ENCODE measurements around the gene U2AF1L4.
"Not testable (repeated sequence)": the region's sequence is repeated elsewhere in the genome, so short reads cannot be mapped to it uniquely, and the experiment has no call there.

Gene U2AF1L4

GRCh38 chr19:35780058-35780457, 34.8 kb upstream of the U2AF1L4 start:
- DNase-seq: no peak

GRCh38 chr19:35779033-35779432, 33.8 kb upstream of the U2AF1L4 start:
- no peak for DNase-seq

GRCh38 chr19:35777961-35778360, 32.7 kb upstream of the U2AF1L4 start:
- DNase-seq: no peak

GRCh38 chr19:35777086-35777841, 32.0 kb upstream of the U2AF1L4 start:
- no peak for DNase-seq

- DNase-seq: no peak
These were observed 31.0 kb upstream of the U2AF1L4 start for GRCh38 chr19:35776102-35776788.

GRCh38 chr19:35775298-35776101, 30.3 kb upstream of the U2AF1L4 start, which contains the start of gene ARHGAP33:
TSS of gene ARHGAP33 (plus strand) at chr19:35775564. CDS start at chr19:35775659, 95 bp downstream.
- DNase-seq: peak; percentile 97

GRCh38 chr19:35775046-35775297, 29.8 kb upstream of the U2AF1L4 start:
- DNase-seq: no peak

- no peak for DNase-seq
These were observed 29.2 kb upstream of the U2AF1L4 start for GRCh38 chr19:35774274-35775045.

- DNase-seq: no peak
These were observed 28.0 kb upstream of the U2AF1L4 start for GRCh38 chr19:35773020-35773806.

- not testable (repeated sequence) for DNase-seq
These were observed 27.1 kb upstream of the U2AF1L4 start for GRCh38 chr19:35772362-35772761.

GRCh38 chr19:35768082-35768421, 22.8 kb upstream of the U2AF1L4 start:
- no peak for DNase-seq

GRCh38 chr19:35767288-35768081, 22.3 kb upstream of the U2AF1L4 start:
- DNase-seq: no peak

GRCh38 chr19:35766571-35767104, 21.4 kb upstream of the U2AF1L4 start:
- no peak for DNase-seq

GRCh38 chr19:35764432-35765315, 19.5 kb upstream of the U2AF1L4 start:
- DNase-seq: no peak

GRCh38 chr19:35760711-35761349, 15.6 kb upstream of the U2AF1L4 start:
- DNase-seq: no peak

- no peak for DNase-seq
These were observed 14.5 kb upstream of the U2AF1L4 start for GRCh38 chr19:35759697-35760096.

- DNase-seq: peak; percentile 93
These were observed 12.8 kb upstream of the U2AF1L4 start, which contains the start of gene PROSER3 for GRCh38 chr19:35757749-35758608. TSS of gene PROSER3 (plus strand) at chr19:35758176. CDS start at chr19:35758216, 40 bp downstream.

GRCh38 chr19:35757231-35757748, 12.1 kb upstream of the U2AF1L4 start:
- DNase-seq: no peak

All from KG1 (cell line).